ENCODE measurements around the gene ATXN3.

Gene ATXN3

DNA sequence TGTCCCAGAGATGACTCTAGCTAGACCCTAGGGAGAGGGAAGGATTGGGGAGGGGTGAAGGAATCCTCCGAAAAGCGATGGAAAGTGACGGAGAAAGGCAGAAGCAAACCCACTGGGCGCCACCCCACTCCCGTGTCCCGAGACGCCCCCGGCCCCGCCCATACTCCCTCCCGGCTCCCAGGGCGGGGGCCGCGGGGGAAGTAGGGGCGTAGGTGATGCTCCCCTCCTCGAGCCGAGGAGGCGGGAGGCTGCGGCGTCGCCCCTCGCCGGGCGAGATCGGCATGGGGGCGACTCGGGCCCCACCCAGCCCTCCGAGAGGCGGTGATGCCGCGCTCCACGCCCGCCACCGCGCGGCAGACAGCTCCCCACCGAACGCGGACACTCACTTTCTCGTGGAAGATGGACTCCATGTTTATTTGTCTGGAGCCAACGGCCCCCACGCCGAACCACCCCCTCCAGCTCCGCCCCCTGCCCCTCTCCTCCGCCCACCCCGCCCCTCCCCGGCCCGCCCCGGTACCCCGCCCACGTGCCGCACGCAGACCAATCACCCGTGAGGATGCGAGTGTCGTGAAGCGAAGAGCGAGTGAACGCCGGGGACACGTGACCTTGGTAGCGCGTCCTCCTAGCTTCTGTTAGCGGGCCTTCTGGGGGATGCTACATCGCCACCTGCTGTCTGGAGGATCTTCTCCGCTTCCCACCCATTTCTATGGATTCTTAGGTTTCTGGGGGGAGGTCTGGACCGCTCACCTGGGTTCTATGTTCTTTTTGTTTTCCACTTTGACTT, at the start of gene ATXN3:
Gene ATXN3, minus strand, starts transcription at position 440 of the 784 bp plus-strand sequence. Its CDS starts 30 bp downstream, at position 410.
- peaks cover 11 to 12% of the 10 kb centered on the region in 2 donors for H3K4me1 ChIP-seq (ENCODE audit: control insufficient read depth in 1 of 2, insufficient read depth in 2 of 2, low read length in 2 of 2)
- H3K36me3 ChIP-seq (ENCODE audit: control insufficient read depth in 1 of 2, insufficient read depth in 2 of 2, low read length in 2 of 2): no peaks in the 10 kb centered on the region
- peak within 1 kb of the TSS; percentile 87 to 97 for H3K4me3 ChIP-seq (ENCODE audit: low read depth in 1 of 2, low read length in 2 of 2)
- no peaks in the 10 kb centered on the region for H3K27me3 ChIP-seq (ENCODE audit: control insufficient read depth in 1 of 2, insufficient read depth in 2 of 2, low read length in 2 of 2)
- H3K27ac ChIP-seq (ENCODE audit: low read depth, low read length): peak within 1 kb of the TSS; percentile 94
- H3K9ac ChIP-seq (ENCODE audit: low read depth in 1 of 2, low read length in 2 of 2): peak within 1 kb of the TSS; percentile 82 to 84
- no peaks in the 10 kb centered on the region for H3K9me3 ChIP-seq (ENCODE audit: control insufficient read depth in 1 of 2, low read length in 2 of 2)

DNA sequence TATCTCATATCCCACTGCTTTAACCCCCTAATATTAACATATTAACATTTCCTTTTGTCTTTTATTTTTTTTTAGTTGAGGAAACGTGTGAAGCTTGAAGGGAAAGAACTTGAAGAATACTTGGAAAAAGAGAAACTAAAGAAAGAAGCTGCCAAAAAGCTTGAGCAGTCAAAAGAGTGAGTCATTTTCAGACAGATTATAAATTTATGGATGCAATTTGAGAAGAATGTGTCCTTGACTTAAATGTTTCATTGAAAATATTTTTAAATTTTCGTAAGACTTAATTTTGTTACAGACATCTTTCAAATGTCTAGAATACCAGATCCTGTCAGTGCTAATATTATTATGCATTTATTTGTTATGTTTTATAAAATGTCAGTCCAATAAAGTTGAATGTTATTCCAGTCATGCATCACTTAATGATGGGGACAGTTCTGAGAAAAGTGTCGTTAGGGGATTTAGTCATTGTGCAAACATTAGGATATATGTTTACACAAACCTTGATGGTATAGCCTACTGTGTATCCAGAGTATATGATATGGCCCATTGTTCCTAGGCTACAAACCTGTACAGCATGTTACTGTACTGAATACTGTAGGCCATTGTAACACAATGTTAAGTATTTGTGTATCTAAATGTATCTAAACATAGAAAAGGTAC, 48.0 kb upstream of the ATXN3 start:
- peaks cover 19 to 60% of the 10 kb centered on the region in 2 donors for H3K36me3 ChIP-seq (ENCODE audit: control insufficient read depth in 1 of 2, insufficient read depth in 2 of 2, low read length in 2 of 2)
- H3K4me3 ChIP-seq (ENCODE audit: low read depth in 1 of 2, low read length in 2 of 2): no peak overlapping the region
- no peaks in the 10 kb centered on the region for H3K9me3 ChIP-seq (ENCODE audit: control insufficient read depth in 1 of 2, low read length in 2 of 2)
- H3K4me1 ChIP-seq (ENCODE audit: control insufficient read depth in 1 of 2, insufficient read depth in 2 of 2, low read length in 2 of 2): no peaks in the 10 kb centered on the region
- H3K27ac ChIP-seq (ENCODE audit: low read depth, low read length): no peak overlapping the region
- H3K9ac ChIP-seq (ENCODE audit: low read depth in 1 of 2, low read length in 2 of 2): no peak overlapping the region
- no peaks in the 10 kb centered on the region for H3K27me3 ChIP-seq (ENCODE audit: control insufficient read depth in 1 of 2, insufficient read depth in 2 of 2, low read length in 2 of 2)

DNA sequence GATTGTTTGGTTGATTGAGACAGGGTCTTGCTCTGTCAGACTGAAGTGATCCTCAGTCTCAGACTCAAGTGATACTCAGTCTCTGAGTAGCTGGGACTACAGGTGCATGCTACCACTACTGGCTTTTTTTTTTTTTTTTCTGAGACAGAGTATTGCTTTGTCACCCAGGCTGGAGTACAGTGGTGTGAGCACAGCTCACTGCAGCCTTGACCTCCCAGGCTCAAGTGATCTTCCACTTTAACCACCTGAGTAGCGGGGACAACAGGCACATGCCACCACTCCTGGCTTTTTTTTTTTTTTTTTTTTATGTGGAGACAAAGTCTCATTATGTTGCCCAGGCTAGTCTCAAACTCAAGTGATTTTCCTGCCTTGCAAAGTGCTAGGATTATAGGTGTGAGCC, 47.2 kb upstream of the ATXN3 start:
- Histone ChIP-seq H3K9ac (ENCODE audit: low read depth in 1 of 2, low read length in 2 of 2) (no peak overlapping the region), H3K36me3 (ENCODE audit: control insufficient read depth in 1 of 2, insufficient read depth in 2 of 2, low read length in 2 of 2) (peaks cover 23 to 57% of the 10 kb centered on the region in 2 donors), H3K4me3 (ENCODE audit: low read depth in 1 of 2, low read length in 2 of 2) (no peak overlapping the region)

DNA sequence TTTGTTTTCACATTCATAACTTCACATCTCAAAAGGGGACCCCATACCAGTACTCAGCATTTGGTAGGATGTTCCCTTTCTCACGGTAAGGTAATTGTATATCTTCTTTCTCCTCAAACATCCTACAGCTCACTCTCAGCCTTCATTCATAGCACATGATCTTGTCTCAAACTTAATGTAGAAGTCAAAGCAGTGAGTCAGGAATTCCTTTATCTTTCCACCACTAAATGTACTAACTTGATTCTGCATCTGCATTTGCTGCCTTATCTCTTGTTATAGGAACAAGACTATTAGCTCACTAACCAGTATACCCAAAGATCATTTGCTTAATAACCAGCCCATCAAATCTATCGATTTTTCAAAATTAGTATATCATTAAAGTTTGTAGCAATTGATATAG, 38.3 kb upstream of the ATXN3 start:
- H3K27ac ChIP-seq (ENCODE audit: low read depth, low read length): no peak overlapping the region
- H3K9ac ChIP-seq (ENCODE audit: low read depth in 1 of 2, low read length in 2 of 2): no peak overlapping the region
- peaks cover 10 to 68% of the 10 kb centered on the region in 2 donors for H3K36me3 ChIP-seq (ENCODE audit: control insufficient read depth in 1 of 2, insufficient read depth in 2 of 2, low read length in 2 of 2)
- H3K27me3 ChIP-seq (ENCODE audit: control insufficient read depth in 1 of 2, insufficient read depth in 2 of 2, low read length in 2 of 2): no peaks in the 10 kb centered on the region
- no peak overlapping the region for H3K4me3 ChIP-seq (ENCODE audit: low read depth in 1 of 2, low read length in 2 of 2)
- H3K9me3 ChIP-seq (ENCODE audit: control insufficient read depth in 1 of 2, low read length in 2 of 2): no peaks in the 10 kb centered on the region
- H3K4me1 ChIP-seq (ENCODE audit: control insufficient read depth in 1 of 2, insufficient read depth in 2 of 2, low read length in 2 of 2): no peaks in the 10 kb centered on the region

More for the DNA sequence above, 47.2 kb upstream of the ATXN3 start:
- Histone ChIP-seq H3K27ac (ENCODE audit: low read depth, low read length) (no peak overlapping the region), H3K27me3 (ENCODE audit: control insufficient read depth in 1 of 2, insufficient read depth in 2 of 2, low read length in 2 of 2) (no peaks in the 10 kb centered on the region), H3K4me1 (ENCODE audit: control insufficient read depth in 1 of 2, insufficient read depth in 2 of 2, low read length in 2 of 2) (no peaks in the 10 kb centered on the region), H3K9me3 (ENCODE audit: control insufficient read depth in 1 of 2, low read length in 2 of 2) (no peaks in the 10 kb centered on the region)

DNA sequence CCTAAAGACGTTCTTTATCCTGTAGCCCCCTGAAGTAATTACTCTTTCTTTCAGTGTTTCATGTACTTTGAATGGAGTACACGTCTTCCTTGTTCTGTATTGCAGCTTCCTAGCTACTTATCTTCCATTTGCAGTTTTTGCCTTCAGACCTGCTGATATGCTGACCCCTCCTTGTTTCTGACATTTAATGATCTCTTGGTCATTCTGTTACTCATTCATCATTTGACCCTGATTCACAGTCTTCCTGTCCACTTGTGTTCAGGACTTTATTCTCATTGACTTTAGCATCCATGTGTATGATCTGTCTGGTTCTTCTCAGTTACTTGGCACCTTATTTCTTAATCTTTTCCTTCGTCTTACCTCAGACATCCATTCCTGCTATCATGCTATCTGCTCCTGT, 37.6 kb upstream of the ATXN3 start:
- no peaks in the 10 kb centered on the region for H3K27me3 ChIP-seq (ENCODE audit: control insufficient read depth in 1 of 2, insufficient read depth in 2 of 2, low read length in 2 of 2)
- peaks cover 7 to 65% of the 10 kb centered on the region in 2 donors for H3K36me3 ChIP-seq (ENCODE audit: control insufficient read depth in 1 of 2, insufficient read depth in 2 of 2, low read length in 2 of 2)
- H3K9ac ChIP-seq (ENCODE audit: low read depth in 1 of 2, low read length in 2 of 2): no peak overlapping the region
- no peak overlapping the region for H3K27ac ChIP-seq (ENCODE audit: low read depth, low read length)
- no peaks in the 10 kb centered on the region for H3K9me3 ChIP-seq (ENCODE audit: control insufficient read depth in 1 of 2, low read length in 2 of 2)
- no peaks in the 10 kb centered on the region for H3K4me1 ChIP-seq (ENCODE audit: control insufficient read depth in 1 of 2, insufficient read depth in 2 of 2, low read length in 2 of 2)
- H3K4me3 ChIP-seq (ENCODE audit: low read depth in 1 of 2, low read length in 2 of 2): no peak overlapping the region

DNA sequence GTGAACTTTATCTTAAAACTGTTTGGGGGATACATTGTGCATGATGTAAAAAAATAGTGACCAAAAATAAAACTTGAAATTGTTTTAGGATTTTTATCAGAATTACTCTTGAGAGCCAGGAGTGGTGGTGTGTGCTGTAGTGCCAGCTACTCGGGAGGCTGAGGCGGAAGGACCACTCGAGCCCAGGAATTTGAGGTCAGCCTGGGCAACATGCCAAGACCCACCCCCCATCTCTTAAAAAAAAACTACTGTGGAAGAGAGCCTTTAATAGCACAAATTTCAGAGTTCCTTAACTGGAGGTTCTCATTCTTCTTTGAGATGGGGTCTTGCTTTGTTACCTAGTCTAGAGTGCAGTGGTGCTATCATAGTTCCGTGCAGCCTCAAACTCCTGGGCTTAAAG, 36.9 kb upstream of the ATXN3 start:
- Histone ChIP-seq H3K9me3 (ENCODE audit: control insufficient read depth in 1 of 2, low read length in 2 of 2) (no peaks in the 10 kb centered on the region), H3K4me1 (ENCODE audit: control insufficient read depth in 1 of 2, insufficient read depth in 2 of 2, low read length in 2 of 2) (no peaks in the 10 kb centered on the region), H3K36me3 (ENCODE audit: control insufficient read depth in 1 of 2, insufficient read depth in 2 of 2, low read length in 2 of 2) (peaks cover 9 to 66% of the 10 kb centered on the region in 2 donors), H3K27ac (ENCODE audit: low read depth, low read length) (no peak overlapping the region), H3K27me3 (ENCODE audit: control insufficient read depth in 1 of 2, insufficient read depth in 2 of 2, low read length in 2 of 2) (no peaks in the 10 kb centered on the region), H3K4me3 (ENCODE audit: low read depth in 1 of 2, low read length in 2 of 2) (no peak overlapping the region), H3K9ac (ENCODE audit: low read depth in 1 of 2, low read length in 2 of 2) (no peak overlapping the region)

DNA sequence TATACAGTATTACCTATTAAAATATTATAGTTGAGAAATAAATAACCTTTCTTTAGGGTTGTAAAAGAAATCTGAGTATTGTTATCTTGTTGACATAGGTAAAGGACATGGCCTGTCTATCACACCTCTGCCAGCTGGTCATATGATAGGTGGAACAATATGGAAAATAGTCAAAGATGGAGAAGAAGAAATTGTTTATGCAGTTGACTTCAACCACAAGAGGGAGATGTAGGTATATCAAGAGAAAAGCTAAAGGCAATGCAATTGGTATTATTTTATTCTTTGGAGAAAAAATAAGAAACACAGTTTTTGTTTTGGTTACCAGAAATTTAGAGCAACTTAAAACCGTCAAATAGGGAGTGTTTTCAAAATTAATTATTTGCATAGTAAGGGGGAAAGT, 28.9 kb upstream of the ATXN3 start:
- Histone ChIP-seq H3K9me3 (ENCODE audit: control insufficient read depth in 1 of 2, low read length in 2 of 2) (no peaks in the 10 kb centered on the region), H3K27ac (ENCODE audit: low read depth, low read length) (no peak overlapping the region), H3K4me1 (ENCODE audit: control insufficient read depth in 1 of 2, insufficient read depth in 2 of 2, low read length in 2 of 2) (no peaks in the 10 kb centered on the region), H3K9ac (ENCODE audit: low read depth in 1 of 2, low read length in 2 of 2) (no peak overlapping the region), H3K27me3 (ENCODE audit: control insufficient read depth in 1 of 2, insufficient read depth in 2 of 2, low read length in 2 of 2) (no peaks in the 10 kb centered on the region), H3K36me3 (ENCODE audit: control insufficient read depth in 1 of 2, insufficient read depth in 2 of 2, low read length in 2 of 2) (peaks cover 25 to 46% of the 10 kb centered on the region in 2 donors), H3K4me3 (ENCODE audit: low read depth in 1 of 2, low read length in 2 of 2) (no peak overlapping the region)

DNA sequence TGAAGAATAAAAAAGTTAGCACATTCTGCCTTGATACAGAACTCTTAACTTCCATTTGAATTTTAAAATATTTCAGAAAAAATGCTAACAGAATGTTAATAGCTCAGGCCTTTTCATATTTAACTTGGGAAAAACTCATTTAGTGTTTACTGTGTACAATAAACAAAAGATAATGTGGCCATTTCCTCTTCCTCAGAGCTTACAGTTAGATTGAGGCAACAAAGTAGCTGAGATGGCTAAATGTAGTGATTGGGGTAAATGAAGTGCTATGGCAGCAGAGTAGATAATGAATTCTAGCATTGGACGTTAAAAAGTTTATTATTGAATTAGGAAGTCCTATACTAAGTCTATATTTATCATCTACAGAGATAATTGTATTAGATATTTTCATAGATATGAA, 28.1 kb upstream of the ATXN3 start:
- no peaks in the 10 kb centered on the region for H3K27me3 ChIP-seq (ENCODE audit: control insufficient read depth in 1 of 2, insufficient read depth in 2 of 2, low read length in 2 of 2)
- no peak overlapping the region for H3K4me3 ChIP-seq (ENCODE audit: low read depth in 1 of 2, low read length in 2 of 2)
- no peak overlapping the region for H3K9ac ChIP-seq (ENCODE audit: low read depth in 1 of 2, low read length in 2 of 2)
- H3K4me1 ChIP-seq (ENCODE audit: control insufficient read depth in 1 of 2, insufficient read depth in 2 of 2, low read length in 2 of 2): no peaks in the 10 kb centered on the region
- no peak overlapping the region for H3K27ac ChIP-seq (ENCODE audit: low read depth, low read length)
- no peaks in the 10 kb centered on the region for H3K9me3 ChIP-seq (ENCODE audit: control insufficient read depth in 1 of 2, low read length in 2 of 2)
- peaks cover 28 to 43% of the 10 kb centered on the region in 2 donors for H3K36me3 ChIP-seq (ENCODE audit: control insufficient read depth in 1 of 2, insufficient read depth in 2 of 2, low read length in 2 of 2)

DNA sequence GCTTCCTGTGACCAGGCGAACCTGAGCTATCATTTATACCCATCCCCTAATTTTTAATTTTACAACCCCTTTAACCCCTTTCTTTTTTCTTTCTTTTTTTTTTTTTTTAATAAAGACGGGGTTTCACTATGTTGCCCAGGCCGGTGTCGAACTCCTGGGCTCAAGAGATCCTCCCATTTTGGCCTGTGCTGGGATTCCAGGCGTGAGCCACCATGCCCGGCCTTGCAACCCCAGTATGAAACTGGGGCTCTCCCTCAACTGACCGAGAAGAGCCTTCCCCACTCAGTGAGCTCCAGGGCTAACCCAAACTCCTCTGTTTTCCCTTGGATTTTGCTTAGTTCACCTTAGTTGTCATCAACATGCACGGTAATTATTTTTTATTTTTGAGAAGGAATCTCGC, 16.4 kb upstream of the ATXN3 start:
- Histone ChIP-seq H3K36me3 (ENCODE audit: control insufficient read depth in 1 of 2, insufficient read depth in 2 of 2, low read length in 2 of 2) (peaks cover 0 to 13% of the 10 kb centered on the region in 2 donors), H3K27me3 (ENCODE audit: control insufficient read depth in 1 of 2, insufficient read depth in 2 of 2, low read length in 2 of 2) (no peaks in the 10 kb centered on the region), H3K9me3 (ENCODE audit: control insufficient read depth in 1 of 2, low read length in 2 of 2) (no peaks in the 10 kb centered on the region), H3K4me3 (ENCODE audit: low read depth in 1 of 2, low read length in 2 of 2) (peak overlapping the region; percentile 97 to 98), H3K4me1 (ENCODE audit: control insufficient read depth in 1 of 2, insufficient read depth in 2 of 2, low read length in 2 of 2) (peaks cover 0 to 4% of the 10 kb centered on the region in 2 donors), H3K9ac (ENCODE audit: low read depth in 1 of 2, low read length in 2 of 2) (peak overlapping the region; percentile 95 to 98), H3K27ac (ENCODE audit: low read depth, low read length) (no peak overlapping the region)

DNA sequence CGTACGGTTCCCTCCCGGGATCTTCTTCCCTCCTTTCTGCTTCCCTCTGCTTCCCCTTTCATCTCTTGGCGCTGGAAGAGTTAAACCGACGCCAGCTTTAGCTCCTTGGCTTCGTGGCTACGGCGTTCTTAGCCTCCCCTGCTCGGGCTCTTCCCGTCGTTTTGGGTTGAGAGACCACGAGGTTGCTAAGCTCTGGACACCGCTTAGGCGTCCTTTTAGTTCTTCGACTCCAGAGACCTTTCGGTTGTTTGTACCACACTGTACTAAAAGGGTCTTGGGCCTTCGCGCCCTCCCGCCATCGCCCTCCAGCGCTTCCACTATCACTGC, 15.9 kb upstream of the ATXN3 start:
- H3K4me1 ChIP-seq (ENCODE audit: control insufficient read depth in 1 of 2, insufficient read depth in 2 of 2, low read length in 2 of 2): peaks cover 0 to 4% of the 10 kb centered on the region in 2 donors
- no peaks in the 10 kb centered on the region for H3K9me3 ChIP-seq (ENCODE audit: control insufficient read depth in 1 of 2, low read length in 2 of 2)
- peaks cover 0 to 13% of the 10 kb centered on the region in 2 donors for H3K36me3 ChIP-seq (ENCODE audit: control insufficient read depth in 1 of 2, insufficient read depth in 2 of 2, low read length in 2 of 2)
- peak overlapping the region; percentile 95 to 98 for H3K9ac ChIP-seq (ENCODE audit: low read depth in 1 of 2, low read length in 2 of 2)
- peak overlapping the region; percentile 97 to 98 for H3K4me3 ChIP-seq (ENCODE audit: low read depth in 1 of 2, low read length in 2 of 2)
- peak overlapping the region; percentile 82 for H3K27ac ChIP-seq (ENCODE audit: low read depth, low read length)
- H3K27me3 ChIP-seq (ENCODE audit: control insufficient read depth in 1 of 2, insufficient read depth in 2 of 2, low read length in 2 of 2): no peaks in the 10 kb centered on the region

Data from duodenal mucosa (tissue), 2 donors.